ENCODE results near the gene VSX2.

DNA sequence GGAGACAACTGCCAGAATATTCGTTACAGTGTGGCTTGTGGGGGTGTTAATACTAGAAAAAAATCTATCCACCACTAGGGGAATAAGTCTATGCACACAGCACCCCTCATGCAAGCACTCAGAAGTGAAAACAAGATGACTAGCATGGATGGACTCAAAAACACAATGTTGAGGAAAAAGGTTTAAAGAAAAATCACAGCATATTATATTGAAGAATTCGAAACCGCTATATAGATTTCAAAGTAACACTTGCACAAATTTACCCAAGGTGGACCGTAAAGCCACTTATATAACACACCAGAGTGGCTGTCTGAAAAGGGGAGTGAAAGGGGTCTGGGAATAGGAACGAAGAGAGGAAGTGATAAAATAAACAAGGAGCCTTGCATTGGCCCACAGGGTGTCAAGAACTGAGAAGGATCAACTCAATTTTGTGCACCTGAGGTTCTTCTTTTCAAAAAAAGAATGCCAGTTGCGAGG is 62.9 kb downstream of the VSX2 start:
- TF ChIP-seq FOXP2 (optimal IDR thresholded peaks at IDR 0.05; ENCODE audit: borderline replicate concordance, extremely low read depth, extremely low read length, insufficient read depth) (no peak), POLR2AphosphoS5 (IDR thresholded peaks at IDR 0.05; ENCODE audit: low read depth, low read length) (no peak), SIN3A (IDR thresholded peaks at IDR 0.05; ENCODE audit: borderline replicate concordance, insufficient read depth, low read length) (no peak)

Data from PFSK-1 (cell line).